Tibial nerve (tissue), 4 donors: ENCODE results near the gene SLC13A4.
"Not testable (repeated sequence)": the region's sequence is repeated elsewhere in the genome, so short reads cannot be mapped to it uniquely, and the experiment has no call there.

Experiments used
- CTCF ChIP-seq, 5 experiments: fragments of 200-600 bp in 3 of 5; fragments of 450-650 bp in 2 of 5; sonication (generic) in 3 of 5; IDR thresholded peaks; one replicate each; pipeline ENCODE4 v1.5.1; 2016 to 2019; ENCODE audit warnings: antibody characterized with exemption in 5 of 5, mild to moderate bottlenecking in 3 of 5, moderate library complexity in 2 of 5
- EP300 ChIP-seq, 2 donors: sonication (generic); formaldehyde crosslinking; IDR thresholded peaks; one replicate each; pipeline ENCODE4 v1.6.1; 2017; ENCODE audit warnings: antibody characterized with exemption in 2 of 2, mild to moderate bottlenecking in 1 of 2
- POLR2A ChIP-seq, 2 donors: fragments of 450-650 bp; IDR thresholded peaks; one replicate each; pipeline ENCODE4 v1.6.1; 2017; ENCODE audit warnings: antibody characterized with exemption in 2 of 2, mild to moderate bottlenecking in 2 of 2, moderate library complexity in 2 of 2

GRCh38 chr7:135668852-135669395 is 59.1 kb downstream of the SLC13A4 start:
- not testable (repeated sequence) for TF ChIP-seq CTCF, POLR2A, EP300 (IDR thresholded peaks at IDR 0.05)
